Measurements from ENCODE around the gene GMEB2.
"Not testable (repeated sequence)": the region's sequence is repeated elsewhere in the genome, so short reads cannot be mapped to it uniquely, and the experiment has no call there.

The GMEB2 gene

DNA sequence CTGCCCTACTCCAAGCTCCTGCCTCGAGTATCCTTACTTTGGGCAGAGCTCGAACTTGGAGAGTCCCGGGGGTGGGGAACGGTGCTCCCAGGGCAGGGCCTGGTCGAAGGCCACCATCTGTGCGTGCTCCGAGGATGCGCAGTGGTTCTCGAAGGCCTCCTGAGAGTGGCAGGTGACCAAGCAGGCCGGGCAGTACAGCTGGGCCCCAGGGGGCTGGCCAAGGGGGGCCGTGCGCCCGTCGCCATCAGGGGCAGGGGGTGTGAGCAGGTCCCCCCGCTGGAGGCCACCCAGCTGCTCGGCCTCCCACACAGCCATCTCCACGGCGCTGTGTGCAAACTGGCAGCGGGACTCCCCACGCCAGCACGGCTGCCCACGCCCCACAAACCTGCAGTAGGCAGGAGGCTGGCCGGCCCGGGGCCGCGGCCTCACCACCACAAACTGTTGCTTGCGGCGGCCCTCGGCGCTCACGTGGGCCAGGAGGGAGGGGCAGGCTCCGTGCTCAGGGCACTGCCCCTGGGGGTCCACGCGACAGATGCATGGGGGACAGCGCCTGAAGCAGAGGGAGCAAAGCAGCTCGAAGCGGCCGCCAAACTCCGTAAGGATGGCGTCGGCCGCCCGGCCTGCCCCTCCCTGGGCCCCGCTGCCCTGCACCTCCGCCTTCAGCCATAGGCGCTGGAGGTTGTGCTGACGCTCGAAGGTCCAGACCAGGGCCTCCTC is 54.7 kb downstream of the GMEB2 start:
- DNase-seq (ENCODE audit: low read depth in 2 of 2) = no peak

- not testable (repeated sequence) for DNase-seq (ENCODE audit: low read depth in 2 of 2)
Observed at GRCh38 chr20:63571087-63571478, 55.8 kb downstream of the GMEB2 start.

- no peak for DNase-seq (ENCODE audit: low read depth in 2 of 2)
Observed at GRCh38 chr20:63570281-63571086, 56.4 kb downstream of the GMEB2 start.

DNA sequence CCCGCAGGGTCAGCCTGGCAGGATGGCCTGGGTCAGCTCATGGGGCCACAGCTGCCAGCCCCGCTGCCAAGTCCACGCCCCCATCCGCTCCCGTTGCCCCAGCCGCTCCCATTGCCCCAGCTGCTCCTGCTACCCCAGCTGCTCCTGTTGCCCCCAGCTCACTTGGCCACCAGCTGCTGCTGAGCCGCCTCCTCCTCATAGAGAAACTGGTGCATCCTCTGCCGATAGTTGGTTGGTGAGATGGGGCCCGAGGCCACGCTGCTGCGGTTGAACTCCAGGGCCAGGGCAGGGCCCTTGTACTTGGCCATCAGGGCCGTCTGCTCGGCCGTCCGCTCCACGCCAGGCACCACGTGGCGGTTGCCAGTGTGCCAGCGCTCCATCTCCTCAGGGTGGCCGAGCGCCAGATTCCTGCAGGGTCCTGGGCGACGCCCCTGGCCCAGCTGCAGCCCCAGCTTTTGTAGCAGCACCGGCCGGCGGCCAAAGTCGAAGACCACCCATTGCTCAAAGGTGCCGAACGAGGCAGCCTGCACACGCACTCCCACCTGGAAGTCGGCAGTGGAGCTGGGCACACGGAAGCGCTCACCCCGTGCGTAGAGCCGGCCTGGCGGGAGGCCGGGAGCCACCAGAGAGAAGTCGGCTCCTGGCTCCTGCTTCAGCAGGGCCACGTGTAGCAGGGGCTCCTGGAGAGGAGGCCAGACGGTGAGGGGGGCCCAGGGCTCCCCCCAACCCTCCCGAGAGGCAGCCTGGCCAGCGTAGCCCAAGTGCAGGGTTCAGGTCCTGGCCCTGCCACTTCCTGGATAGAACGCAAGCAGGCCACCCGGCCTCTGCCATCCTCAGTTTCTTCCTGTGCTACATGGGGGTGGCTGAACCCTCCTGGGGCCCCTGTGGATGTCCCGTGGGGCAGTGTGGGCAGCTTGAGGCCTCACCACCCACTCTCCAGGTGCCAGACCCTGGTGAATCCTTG is 57.6 kb downstream of the GMEB2 start:
- no peak for DNase-seq (ENCODE audit: low read depth in 2 of 2)

GRCh38 chr20:63568170-63568981 is 58.5 kb downstream of the GMEB2 start:
- no peak for DNase-seq (ENCODE audit: low read depth in 2 of 2)

DNA sequence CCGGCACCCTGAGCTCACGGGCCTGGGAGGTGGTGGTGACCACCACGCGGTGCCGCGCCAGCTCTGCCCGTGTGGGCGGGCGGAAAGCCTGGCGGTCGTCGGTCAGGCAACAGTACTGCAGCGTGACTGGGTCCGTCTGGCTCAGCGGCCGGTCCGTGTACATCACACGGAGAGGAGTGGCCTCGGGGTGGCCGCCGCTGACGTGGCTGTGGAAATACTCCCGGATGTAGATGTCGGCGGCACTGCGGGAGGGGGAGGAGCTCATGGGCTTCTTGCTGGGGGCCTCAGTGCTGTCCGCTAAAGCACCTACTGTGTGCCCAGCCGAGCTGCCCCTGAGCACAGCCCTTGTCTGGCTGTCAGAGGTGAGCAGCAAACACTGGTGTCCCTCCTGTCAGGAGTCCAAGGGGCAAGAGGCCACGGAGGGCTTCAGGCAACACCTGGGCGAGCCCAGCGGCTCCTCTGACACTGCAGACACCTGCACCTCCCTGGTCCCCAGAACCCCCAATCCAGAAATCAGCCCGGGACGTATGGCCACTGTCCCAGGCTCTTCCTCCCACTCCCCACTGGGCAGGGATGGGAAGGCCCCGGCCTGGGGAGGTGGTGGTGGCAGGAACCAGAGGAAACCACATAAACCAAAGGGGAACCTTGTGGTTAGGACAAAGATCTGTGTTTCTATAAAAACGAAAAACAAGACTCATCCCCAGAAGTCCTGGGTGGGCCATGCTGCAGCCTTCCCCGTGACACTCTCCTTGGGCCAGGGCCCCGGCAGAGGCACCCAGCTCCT is 59.3 kb downstream of the GMEB2 start:
- peak; percentile 10 to 31 for DNase-seq (ENCODE audit: low read depth in 2 of 2)

DNA sequence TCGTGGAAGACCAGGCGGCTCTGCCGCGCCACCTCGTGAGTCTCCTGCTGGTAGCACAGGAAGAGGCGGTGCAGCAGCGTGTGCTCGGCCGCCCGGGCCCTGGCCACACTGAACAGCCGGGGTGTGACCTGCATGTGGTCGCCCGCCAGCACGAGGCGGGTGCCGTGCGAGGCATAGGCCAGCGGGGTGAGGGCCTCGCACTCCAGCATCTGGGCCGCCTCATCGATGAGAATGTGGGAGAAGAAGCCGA is 59.8 kb downstream of the GMEB2 start:
- no peak for DNase-seq (ENCODE audit: low read depth in 2 of 2)

DNA sequence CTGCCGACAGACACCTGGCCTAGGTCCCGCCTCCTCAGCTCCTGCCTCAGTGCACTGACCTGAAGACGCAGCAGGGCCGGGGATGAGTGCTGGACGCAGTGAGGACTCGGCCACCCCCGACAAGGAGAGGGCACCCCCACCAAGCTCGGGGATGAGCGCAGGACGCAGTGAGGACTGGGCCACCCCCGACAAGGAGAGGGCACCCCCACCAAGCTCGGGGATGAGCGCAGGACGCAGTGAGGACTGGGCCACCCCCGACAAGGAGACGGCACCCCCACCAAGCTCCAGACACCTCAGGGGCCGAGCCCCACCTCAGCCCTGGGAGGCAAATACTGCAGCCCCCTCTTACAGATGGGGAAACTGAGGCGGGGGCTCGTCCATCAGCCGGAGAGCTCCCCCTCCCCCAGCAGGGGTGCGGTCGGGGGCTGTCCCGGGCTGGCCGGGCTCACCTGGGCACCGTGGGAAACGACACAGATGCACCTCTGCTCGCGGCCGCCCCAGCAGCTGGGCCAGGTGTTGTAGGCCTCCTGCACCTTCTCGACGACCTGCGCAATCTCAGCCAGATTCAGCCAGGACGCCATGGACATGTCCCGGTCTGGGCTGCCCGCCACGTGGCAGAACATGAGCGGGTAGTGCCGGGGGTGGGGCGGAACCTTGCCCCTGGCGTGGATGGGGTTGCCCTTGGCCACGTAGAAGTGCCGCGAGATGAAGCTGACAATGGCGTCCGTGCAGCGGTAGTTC is 60.3 kb downstream of the GMEB2 start:
- no peak for DNase-seq (ENCODE audit: low read depth in 2 of 2)

DNA sequence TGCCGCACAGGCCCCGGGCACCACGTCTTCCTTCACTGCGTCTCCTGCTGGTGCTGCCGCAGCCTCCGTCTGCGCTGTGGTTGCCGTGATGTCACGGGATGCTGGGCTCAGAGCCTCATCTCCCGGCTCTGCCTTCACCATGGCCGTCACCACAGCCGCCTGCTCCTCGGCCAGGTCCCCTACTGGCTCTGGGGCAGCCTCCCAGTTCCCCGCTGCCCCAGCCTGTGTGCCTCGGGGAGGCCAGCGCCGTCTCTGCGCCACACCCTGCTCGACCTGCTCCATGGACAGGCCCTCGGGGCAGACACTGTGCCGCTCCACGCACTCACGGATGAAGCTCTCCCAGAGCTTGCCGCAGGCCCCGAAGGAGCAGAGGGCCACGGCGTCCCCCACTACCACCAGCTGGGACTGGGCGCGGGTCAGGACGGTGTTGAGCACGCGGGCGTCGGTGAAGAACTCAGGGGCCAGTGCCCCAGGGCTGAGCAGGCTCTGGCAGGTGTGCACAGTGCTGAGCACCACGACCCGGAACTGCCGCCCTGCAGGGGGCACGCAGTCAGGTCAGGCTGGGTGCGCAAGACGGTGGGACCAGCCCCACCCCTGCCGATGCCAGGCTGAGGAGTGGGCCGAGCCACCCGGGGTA is 61.1 kb downstream of the GMEB2 start:
- no peak for DNase-seq (ENCODE audit: low read depth in 2 of 2)

- no peak for DNase-seq (ENCODE audit: low read depth in 2 of 2)
Observed at GRCh38 chr20:63565021-63565698, 61.7 kb downstream of the GMEB2 start.

DNA sequence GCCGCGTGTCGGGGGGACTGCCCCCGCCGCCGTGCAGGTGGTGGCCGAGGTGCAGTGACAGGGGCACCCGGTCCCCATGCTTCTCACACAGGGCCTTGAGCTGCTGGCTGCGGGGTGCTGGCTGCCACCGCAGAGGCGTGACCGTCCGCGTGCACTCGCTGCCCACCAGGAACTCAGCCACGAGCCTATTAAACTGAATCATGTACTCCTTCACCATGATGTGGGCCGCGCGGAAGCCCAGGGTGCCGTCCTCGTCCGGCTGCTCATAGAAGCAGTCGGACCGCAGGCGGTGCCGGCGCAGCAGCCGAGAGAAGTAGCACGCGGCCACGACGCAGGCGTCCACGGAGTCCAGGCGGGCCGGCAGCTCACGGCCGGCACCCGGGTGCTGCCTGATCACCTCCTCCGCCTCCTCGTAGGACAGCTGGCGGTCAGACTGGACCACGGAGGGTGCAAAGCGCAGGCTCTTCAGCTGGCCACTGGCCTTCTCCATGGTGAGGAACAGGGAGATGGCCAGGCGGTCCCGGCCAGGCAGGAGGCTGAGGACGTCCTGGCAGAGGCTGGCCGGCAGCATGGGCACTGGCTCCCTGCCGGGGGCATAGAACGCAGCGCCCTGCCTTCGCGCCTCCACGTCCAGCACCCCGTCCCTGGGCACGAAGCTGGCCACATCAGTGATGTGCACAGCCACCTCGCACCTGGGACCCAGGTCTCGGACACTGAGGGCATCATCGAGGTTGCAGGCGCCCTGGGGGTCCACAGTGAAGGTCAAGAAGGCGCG is 62.7 kb downstream of the GMEB2 start:
- DNase-seq (ENCODE audit: low read depth in 2 of 2) = no peak

- no peak for DNase-seq (ENCODE audit: low read depth in 2 of 2)
Observed at GRCh38 chr20:63563225-63563935, 63.5 kb downstream of the GMEB2 start.

DNA sequence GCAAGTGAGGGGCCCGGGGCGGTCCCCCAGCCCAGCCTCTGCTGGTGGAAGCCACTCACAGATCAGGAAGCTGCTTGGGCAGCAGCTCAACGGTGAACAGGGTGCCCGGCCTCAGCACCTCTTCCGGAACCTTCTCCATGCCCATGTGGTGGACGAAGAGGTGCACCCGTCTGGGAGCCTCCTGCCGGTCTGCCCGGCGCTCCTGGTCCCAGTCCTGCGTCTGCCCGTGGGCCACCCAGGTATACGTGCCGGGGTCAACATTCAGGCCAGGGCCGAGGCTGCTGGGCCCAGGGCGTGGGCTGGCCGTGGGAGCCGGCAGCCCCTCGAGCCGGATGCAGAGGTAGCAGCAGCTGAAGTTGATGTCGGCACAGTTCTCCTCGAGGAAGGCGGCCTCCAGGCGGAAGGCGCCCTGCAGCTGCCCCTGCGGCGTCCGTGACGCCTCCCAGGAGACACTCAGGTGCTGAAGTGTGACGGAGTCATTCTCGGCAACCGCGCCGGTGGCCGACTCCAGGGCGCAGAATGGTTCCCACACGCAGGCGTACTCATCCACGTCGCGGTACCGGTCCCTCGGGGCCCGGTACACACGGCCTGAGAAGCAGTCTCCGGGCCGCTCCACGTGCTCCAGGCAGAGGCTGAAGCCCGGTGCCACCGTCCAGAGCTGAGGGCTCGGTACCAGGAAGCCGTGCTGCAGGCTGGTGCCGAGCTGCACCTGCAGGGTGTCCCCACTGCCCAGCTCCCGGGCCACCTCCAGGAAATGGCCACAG is 64.3 kb downstream of the GMEB2 start:
- no peak for DNase-seq (ENCODE audit: low read depth in 2 of 2)

GRCh38 chr20:63561624-63562396 is 65.1 kb downstream of the GMEB2 start:
- DNase-seq (ENCODE audit: low read depth in 2 of 2) = no peak

GRCh38 chr20:63560856-63561609 is 65.9 kb downstream of the GMEB2 start:
- DNase-seq (ENCODE audit: low read depth in 2 of 2) = no peak
